Colonic mucosa (tissue), 4 donors: ENCODE data around the gene MACROD1. TPM values are rescaled to one million over a fixed set of nuclear protein-coding genes. Genes with fewer than 3 reads are reported as not detected.

ENCODE experiments used
- DNase-seq: peaks from one replicate; pipeline ENCODE4 v3.0.0-alpha.2; 2020
- H3K27ac ChIP-seq: fragments of 200-600 bp; one replicate; pipeline ENCODE4 v1.8.0; 2021
- H3K27me3 ChIP-seq: fragments of 200-600 bp; one replicate; pipeline ENCODE4 v1.8.0; 2021
- H3K36me3 ChIP-seq: fragments of 200-600 bp; one replicate; pipeline ENCODE4 v1.8.0; 2021
- H3K4me1 ChIP-seq: fragments of 200-600 bp; one replicate; pipeline ENCODE4 v1.8.0; 2021; ENCODE audit warnings: mild to moderate bottlenecking
- H3K4me3 ChIP-seq: fragments of 200-600 bp; one replicate; pipeline ENCODE4 v1.8.0; 2021
- H3K9ac ChIP-seq, 2 donors: one replicate each; pipeline ENCODE4 v1.7.0; 2013; ENCODE audit warnings: control low read depth in 2 of 2, low read depth in 2 of 2, low read length in 2 of 2
- H3K9me3 ChIP-seq: fragments of 200-600 bp; one replicate; pipeline ENCODE4 v1.8.0; 2021
- intact Hi-C: fragments of 100-400 bp; cut with DNase I; formaldehyde crosslinking; loops from one replicate; pipeline ENCODE4 v1.14.1; 2022
- total RNA-seq, 2 donors: library from RNA; stranded (reverse); fragmentation: NEBNext Ultra II Directional in 1 of 2; extraction: Animal tissue kit (Norgen Biotek cat#: 25700) in 1 of 2; gene quantifications; one replicate each; pipeline ENCODE4 v1.2.1, GENCODE V29; 2021
- TF ChIP-seq, protein P1 (sequence below): fragments of 200-600 bp; IDR thresholded peaks from one replicate; pipeline ENCODE4 v1.8.0; 2022; ENCODE audit warnings: antibody characterized with exemption, mild to moderate bottlenecking
- donor health status: healthy.
- donor health status: DM: no; HTN: no; CAD: no.
- donor health status: DM: no; HTN: no; CAD: no.

Gene MACROD1
- total RNA-seq, 2 donors from 2014 or later = 18.6 to 22.9 TPM

DNA sequence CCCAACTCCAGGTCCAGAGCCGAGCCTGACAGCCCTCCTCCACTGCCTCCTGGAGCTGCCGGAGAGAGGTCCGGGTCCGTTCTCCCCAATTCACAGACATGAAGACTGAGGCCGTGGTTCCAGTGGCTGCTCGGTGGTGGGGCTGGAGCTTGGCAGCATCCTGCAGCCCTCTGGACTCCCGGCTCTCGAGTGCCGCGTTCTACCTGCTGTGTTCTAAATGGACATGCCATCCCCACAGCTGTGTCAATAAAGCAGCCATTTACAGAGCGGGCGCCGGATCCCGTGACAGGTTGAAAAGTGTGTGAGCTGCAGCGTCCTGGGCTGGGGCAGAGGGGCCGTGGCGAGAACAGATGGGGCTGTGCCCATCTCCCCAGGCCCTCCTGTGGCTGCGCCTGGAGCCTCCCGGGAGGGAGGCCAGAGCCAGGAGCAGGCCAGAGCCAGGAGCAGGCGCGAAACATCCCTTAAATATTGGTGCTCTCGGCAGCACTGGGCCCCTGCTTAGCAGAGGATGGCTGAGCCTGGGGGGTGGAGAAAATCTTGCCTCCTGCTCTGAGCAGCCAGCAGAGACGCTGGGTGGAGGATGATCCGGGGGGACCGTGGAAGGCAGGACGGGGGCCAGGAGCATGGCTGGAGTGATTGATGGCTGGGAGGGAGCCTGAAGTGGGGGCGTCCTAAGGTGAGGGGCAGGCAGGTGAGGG, 84.0 kb downstream of the MACROD1 start:
- Histone ChIP-seq H3K36me3 (no peaks in the 10 kb centered on the region), H3K4me3 (no peak overlapping the region), H3K9me3 (no peaks in the 10 kb centered on the region), H3K4me1 (no peaks in the 10 kb centered on the region), H3K27me3 (no peaks in the 10 kb centered on the region), H3K9ac (no peak overlapping the region), H3K27ac (no peak overlapping the region)
- no peak for DNase-seq
- intact Hi-C loops = no loop called here
- TF ChIP-seq, protein P1, sequence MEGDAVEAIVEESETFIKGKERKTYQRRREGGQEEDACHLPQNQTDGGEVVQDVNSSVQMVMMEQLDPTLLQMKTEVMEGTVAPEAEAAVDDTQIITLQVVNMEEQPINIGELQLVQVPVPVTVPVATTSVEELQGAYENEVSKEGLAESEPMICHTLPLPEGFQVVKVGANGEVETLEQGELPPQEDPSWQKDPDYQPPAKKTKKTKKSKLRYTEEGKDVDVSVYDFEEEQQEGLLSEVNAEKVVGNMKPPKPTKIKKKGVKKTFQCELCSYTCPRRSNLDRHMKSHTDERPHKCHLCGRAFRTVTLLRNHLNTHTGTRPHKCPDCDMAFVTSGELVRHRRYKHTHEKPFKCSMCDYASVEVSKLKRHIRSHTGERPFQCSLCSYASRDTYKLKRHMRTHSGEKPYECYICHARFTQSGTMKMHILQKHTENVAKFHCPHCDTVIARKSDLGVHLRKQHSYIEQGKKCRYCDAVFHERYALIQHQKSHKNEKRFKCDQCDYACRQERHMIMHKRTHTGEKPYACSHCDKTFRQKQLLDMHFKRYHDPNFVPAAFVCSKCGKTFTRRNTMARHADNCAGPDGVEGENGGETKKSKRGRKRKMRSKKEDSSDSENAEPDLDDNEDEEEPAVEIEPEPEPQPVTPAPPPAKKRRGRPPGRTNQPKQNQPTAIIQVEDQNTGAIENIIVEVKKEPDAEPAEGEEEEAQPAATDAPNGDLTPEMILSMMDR = no peak

GRCh38 chr11:64080390-64080789, 85.5 kb downstream of the MACROD1 start:
- H3K4me3 ChIP-seq = no peak overlapping the region
- no peaks in the 10 kb centered on the region for H3K27me3 ChIP-seq
- intact Hi-C loops = no loop called here
- no peaks in the 10 kb centered on the region for H3K9me3 ChIP-seq
- H3K27ac ChIP-seq = no peak overlapping the region
- no peaks in the 10 kb centered on the region for H3K4me1 ChIP-seq
- H3K9ac ChIP-seq = no peak overlapping the region
- TF ChIP-seq, protein P1 = no peak
- no peak for DNase-seq
- no peaks in the 10 kb centered on the region for H3K36me3 ChIP-seq

- Histone ChIP-seq H3K27ac (no peak overlapping the region), H3K4me3 (no peak overlapping the region), H3K27me3 (no peaks in the 10 kb centered on the region), H3K9ac (no peak overlapping the region), H3K36me3 (no peaks in the 10 kb centered on the region), H3K4me1 (no peaks in the 10 kb centered on the region), H3K9me3 (no peaks in the 10 kb centered on the region)
- intact Hi-C loops = no loop called here
- DNase-seq = no peak
- TF ChIP-seq, protein P1 = no peak
These were observed 87.0 kb downstream of the MACROD1 start for GRCh38 chr11:64078905-64079304.

- intact Hi-C loops = no loop called here
These were observed 87.6 kb downstream of the MACROD1 start for GRCh38 chr11:64078284-64078683.

GRCh38 chr11:64077607-64078006, 88.3 kb downstream of the MACROD1 start:
- Histone ChIP-seq H3K27ac (no peak overlapping the region), H3K4me3 (no peak overlapping the region), H3K4me1 (no peaks in the 10 kb centered on the region), H3K9ac (no peak overlapping the region), H3K9me3 (no peaks in the 10 kb centered on the region), H3K27me3 (no peaks in the 10 kb centered on the region), H3K36me3 (no peaks in the 10 kb centered on the region)
- TF ChIP-seq, protein P1 = no peak
- intact Hi-C loops = no loop called here
- no peak for DNase-seq

More at GRCh38 chr11:64078284-64078683, 87.6 kb downstream of the MACROD1 start:
- H3K27me3 ChIP-seq = no peaks in the 10 kb centered on the region
- TF ChIP-seq, protein P1 = no peak
- H3K9me3 ChIP-seq = no peaks in the 10 kb centered on the region
- no peak overlapping the region for H3K9ac ChIP-seq
- H3K4me1 ChIP-seq = no peaks in the 10 kb centered on the region
- H3K36me3 ChIP-seq = no peaks in the 10 kb centered on the region
- no peak overlapping the region for H3K27ac ChIP-seq
- no peak overlapping the region for H3K4me3 ChIP-seq
- no peak for DNase-seq
